ENCODE results near the gene SSH2.

GRCh38 chr17:29874931-29875596, 55.0 kb downstream of the SSH2 start:
- TF ChIP-seq, protein P1, sequence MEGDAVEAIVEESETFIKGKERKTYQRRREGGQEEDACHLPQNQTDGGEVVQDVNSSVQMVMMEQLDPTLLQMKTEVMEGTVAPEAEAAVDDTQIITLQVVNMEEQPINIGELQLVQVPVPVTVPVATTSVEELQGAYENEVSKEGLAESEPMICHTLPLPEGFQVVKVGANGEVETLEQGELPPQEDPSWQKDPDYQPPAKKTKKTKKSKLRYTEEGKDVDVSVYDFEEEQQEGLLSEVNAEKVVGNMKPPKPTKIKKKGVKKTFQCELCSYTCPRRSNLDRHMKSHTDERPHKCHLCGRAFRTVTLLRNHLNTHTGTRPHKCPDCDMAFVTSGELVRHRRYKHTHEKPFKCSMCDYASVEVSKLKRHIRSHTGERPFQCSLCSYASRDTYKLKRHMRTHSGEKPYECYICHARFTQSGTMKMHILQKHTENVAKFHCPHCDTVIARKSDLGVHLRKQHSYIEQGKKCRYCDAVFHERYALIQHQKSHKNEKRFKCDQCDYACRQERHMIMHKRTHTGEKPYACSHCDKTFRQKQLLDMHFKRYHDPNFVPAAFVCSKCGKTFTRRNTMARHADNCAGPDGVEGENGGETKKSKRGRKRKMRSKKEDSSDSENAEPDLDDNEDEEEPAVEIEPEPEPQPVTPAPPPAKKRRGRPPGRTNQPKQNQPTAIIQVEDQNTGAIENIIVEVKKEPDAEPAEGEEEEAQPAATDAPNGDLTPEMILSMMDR (IDR thresholded peaks at IDR 0.05), result no peak
- no peak for TF ChIP-seq POLR2A (IDR thresholded peaks at IDR 0.05)
